ENCODE measurements around the gene C4orf17. TPM values are rescaled to one million over a fixed set of nuclear protein-coding genes. Genes with fewer than 3 reads are reported as not detected.
"Not testable (repeated sequence)": the region's sequence is repeated elsewhere in the genome, so short reads cannot be mapped to it uniquely, and the experiment has no call there.

The C4orf17 gene
- total RNA-seq, 1 donor: not detected

DNA sequence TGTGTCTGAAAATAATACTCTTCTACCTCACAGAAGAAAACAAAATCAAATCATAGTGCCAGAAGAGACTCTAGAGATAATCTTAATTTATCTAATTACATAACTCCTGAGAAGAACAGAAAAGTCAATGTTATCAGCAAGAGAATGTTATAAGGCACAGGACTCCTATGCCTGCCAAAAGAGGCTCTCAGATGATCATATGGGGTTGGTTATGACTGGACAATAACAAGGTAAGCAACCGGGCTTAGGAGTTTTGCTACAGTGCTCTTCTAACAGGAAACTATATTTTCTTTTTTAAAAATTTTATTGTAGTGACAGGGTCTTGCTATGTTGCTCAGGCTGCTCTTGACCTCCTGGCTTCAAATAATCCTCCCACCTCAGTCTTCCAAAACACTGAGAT is 3.5 kb upstream of the C4orf17 start:
- no peak overlapping the region for H3K4me3 ChIP-seq (ENCODE audit: low read length)
- no peaks in the 10 kb centered on the region for H3K27me3 ChIP-seq (ENCODE audit: insufficient read depth, low read length)
- H3K4me1 ChIP-seq (ENCODE audit: insufficient read depth, low read length): peaks cover 6% of the 10 kb centered on the region
- no peaks in the 10 kb centered on the region for H3K9me3 ChIP-seq (ENCODE audit: low read depth, low read length)

DNA sequence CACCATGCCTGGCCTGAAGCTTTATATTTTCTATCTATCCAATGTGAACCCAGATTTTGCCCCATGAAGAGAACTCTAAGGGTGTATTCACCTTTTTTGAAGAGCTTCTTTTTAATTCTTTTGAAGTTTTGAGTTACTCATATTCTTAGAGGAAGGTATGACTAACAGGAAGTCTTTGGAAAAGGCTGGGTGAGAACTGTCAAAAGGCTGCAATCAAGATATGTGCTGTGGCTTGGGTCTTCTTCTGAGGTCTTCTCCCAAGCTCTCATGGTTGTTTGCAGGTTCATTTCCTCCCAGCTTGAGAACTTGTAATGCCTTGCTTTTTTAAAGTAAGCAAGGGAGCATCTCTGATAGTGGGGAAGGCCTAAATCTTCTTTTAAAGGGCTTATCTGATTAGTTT is 3.1 kb upstream of the C4orf17 start:
- Histone ChIP-seq H3K4me1 (ENCODE audit: insufficient read depth, low read length) (peaks cover 6% of the 10 kb centered on the region), H3K4me3 (ENCODE audit: low read length) (no peak overlapping the region), H3K27me3 (ENCODE audit: insufficient read depth, low read length) (no peaks in the 10 kb centered on the region), H3K9me3 (ENCODE audit: low read depth, low read length) (no peaks in the 10 kb centered on the region)

DNA sequence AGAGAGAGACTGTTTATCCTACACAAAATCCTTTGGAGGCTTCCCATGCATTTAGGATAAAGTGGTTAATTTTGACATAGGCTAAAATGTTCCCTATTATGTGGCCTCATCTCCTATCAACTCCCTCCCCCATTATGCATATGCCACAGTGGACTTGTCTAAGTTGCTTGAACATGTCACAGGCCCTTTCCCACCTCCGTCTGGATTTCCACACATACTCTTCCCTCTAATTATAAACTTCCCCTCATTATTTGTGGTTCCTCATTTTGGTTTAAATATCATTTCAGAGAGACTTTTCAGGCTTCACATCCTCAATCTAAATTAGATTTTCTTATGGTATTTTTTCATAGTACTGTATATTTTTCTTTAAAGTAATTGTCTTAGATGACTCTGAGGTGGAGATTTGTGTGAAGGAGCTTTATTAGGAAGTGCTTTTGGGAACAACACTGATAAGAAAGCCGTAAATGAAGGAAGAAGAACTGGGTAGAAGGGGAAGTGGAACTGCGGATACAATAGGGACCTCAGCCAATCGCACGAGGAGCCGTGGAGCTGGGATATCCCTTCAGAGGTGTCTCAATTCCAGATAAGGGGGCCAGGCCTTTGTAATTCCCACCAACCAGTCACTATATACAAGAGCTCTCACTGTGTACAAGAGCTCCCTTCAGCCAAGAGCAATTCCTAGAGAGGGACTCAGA is 7.9 kb downstream of the C4orf17 start:
- Histone ChIP-seq H3K4me1 (ENCODE audit: insufficient read depth, low read length) (peaks cover 7% of the 10 kb centered on the region), H3K9me3 (ENCODE audit: low read depth, low read length) (no peaks in the 10 kb centered on the region), H3K27me3 (ENCODE audit: insufficient read depth, low read length) (no peaks in the 10 kb centered on the region), H3K4me3 (ENCODE audit: low read length) (no peak overlapping the region)

- no peaks in the 10 kb centered on the region for H3K27me3 ChIP-seq (ENCODE audit: insufficient read depth, low read length)
- H3K9me3 ChIP-seq (ENCODE audit: low read depth, low read length): no peaks in the 10 kb centered on the region
- H3K4me3 ChIP-seq (ENCODE audit: low read length): no peak overlapping the region
- no peaks in the 10 kb centered on the region for H3K4me1 ChIP-seq (ENCODE audit: insufficient read depth, low read length)
Observed at GRCh38 chr4:99529228-99529627, 18.4 kb downstream of the C4orf17 start.

DNA sequence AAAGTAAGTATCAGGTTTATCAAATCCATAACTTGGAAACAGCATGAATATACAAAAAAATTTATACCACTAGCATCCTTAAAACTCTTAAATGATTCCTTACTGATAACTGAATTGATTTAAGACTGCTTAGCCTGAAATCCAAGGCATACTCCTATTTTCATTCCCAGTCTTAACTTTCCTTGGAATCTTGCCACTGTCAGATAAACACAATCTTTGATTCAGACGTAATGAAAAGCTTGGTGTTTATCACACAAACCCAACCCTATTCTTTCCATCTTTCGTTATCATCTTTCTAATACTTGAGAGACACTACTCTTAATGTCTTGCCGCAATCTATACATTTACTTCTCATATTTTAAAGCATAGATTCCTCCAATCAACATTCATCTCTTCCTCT is 19.1 kb downstream of the C4orf17 start:
- Histone ChIP-seq H3K4me1 (ENCODE audit: insufficient read depth, low read length) (no peaks in the 10 kb centered on the region), H3K9me3 (ENCODE audit: low read depth, low read length) (no peaks in the 10 kb centered on the region), H3K4me3 (ENCODE audit: low read length) (no peak overlapping the region), H3K27me3 (ENCODE audit: insufficient read depth, low read length) (no peaks in the 10 kb centered on the region)

GRCh38 chr4:99534699-99535098 is 23.9 kb downstream of the C4orf17 start:
- not testable (repeated sequence) for H3K4me1 ChIP-seq (ENCODE audit: insufficient read depth, low read length); H3K9me3 ChIP-seq (ENCODE audit: low read depth, low read length); H3K27me3 ChIP-seq (ENCODE audit: insufficient read depth, low read length); H3K4me3 ChIP-seq (ENCODE audit: low read length)

- no peaks in the 10 kb centered on the region for H3K4me1 ChIP-seq (ENCODE audit: insufficient read depth, low read length)
- H3K4me3 ChIP-seq (ENCODE audit: low read length): no peak overlapping the region
- H3K9me3 ChIP-seq (ENCODE audit: low read depth, low read length): no peaks in the 10 kb centered on the region
Observed at GRCh38 chr4:99536271-99536670, 25.4 kb downstream of the C4orf17 start.

DNA sequence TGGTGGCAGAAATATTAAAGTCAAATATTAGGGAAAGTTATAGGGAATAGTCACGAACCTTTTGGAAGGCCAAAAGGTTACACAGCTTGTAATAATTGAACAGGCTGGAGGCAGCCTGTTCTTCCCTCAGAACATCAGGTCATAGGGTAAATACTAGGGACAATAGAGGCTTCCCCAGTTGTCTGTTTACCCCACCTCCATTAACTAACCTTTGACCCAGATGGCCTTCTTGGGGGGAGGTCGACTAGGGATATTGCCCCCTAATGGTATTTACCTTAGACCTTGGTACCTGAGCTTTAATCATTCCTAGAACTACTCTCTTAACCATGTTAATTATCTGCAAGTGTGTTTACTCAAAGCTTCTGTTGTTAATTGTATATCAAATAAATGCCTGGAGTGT is 26.0 kb downstream of the C4orf17 start:
- no peak overlapping the region for H3K4me3 ChIP-seq (ENCODE audit: low read length)
- no peaks in the 10 kb centered on the region for H3K9me3 ChIP-seq (ENCODE audit: low read depth, low read length)
- no peaks in the 10 kb centered on the region for H3K4me1 ChIP-seq (ENCODE audit: insufficient read depth, low read length)

More at GRCh38 chr4:99536271-99536670, 25.4 kb downstream of the C4orf17 start:
- no peaks in the 10 kb centered on the region for H3K27me3 ChIP-seq (ENCODE audit: insufficient read depth, low read length)

GRCh38 chr4:99537674-99538073 is 26.9 kb downstream of the C4orf17 start:
- Histone ChIP-seq H3K4me3 (ENCODE audit: low read length) (no peak overlapping the region), H3K9me3 (ENCODE audit: low read depth, low read length) (no peaks in the 10 kb centered on the region), H3K4me1 (ENCODE audit: insufficient read depth, low read length) (no peaks in the 10 kb centered on the region)

More for the DNA sequence above, 26.0 kb downstream of the C4orf17 start:
- no peaks in the 10 kb centered on the region for H3K27me3 ChIP-seq (ENCODE audit: insufficient read depth, low read length)

DNA sequence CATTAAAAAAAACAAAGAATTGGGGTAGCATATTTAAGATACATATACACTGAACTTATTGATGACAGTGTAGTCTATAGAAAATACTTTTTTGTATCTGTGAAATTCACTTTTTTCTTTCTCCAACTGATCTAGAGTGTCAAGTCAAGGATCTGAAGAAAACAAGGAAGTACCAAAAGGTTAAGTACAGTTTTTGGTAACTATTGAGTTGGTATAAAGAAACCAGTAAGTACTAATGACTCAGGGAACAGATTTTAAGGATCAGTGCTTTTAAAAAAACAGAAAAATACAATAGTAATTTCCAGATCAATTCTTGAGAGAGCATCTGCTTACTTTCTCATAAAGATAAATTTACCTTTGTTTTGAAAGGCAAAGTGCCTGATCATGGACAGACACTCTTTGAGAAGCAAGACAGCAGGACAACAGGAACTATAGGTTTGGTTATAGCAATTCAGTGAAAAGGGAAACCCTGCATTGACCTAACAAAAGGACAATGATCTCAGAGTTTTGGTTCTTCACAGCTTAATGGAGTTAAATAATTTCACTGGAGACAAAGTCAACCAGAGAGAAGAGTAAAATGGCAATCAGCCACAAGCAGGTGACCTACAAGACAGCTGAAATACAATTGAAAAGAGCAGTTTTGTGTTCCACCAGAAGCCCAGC is 29.6 kb downstream of the C4orf17 start:
- Histone ChIP-seq H3K27me3 (ENCODE audit: insufficient read depth, low read length) (no peaks in the 10 kb centered on the region), H3K4me1 (ENCODE audit: insufficient read depth, low read length) (no peaks in the 10 kb centered on the region), H3K4me3 (ENCODE audit: low read length) (no peak overlapping the region), H3K9me3 (ENCODE audit: low read depth, low read length) (no peaks in the 10 kb centered on the region)

More at GRCh38 chr4:99537674-99538073, 26.9 kb downstream of the C4orf17 start:
- H3K27me3 ChIP-seq (ENCODE audit: insufficient read depth, low read length): no peaks in the 10 kb centered on the region

GRCh38 chr4:99552872-99553271 is 42.1 kb downstream of the C4orf17 start:
- no peak overlapping the region for H3K4me3 ChIP-seq (ENCODE audit: low read length)
- no peaks in the 10 kb centered on the region for H3K4me1 ChIP-seq (ENCODE audit: insufficient read depth, low read length)
- H3K9me3 ChIP-seq (ENCODE audit: low read depth, low read length): no peaks in the 10 kb centered on the region
- H3K27me3 ChIP-seq (ENCODE audit: insufficient read depth, low read length): no peaks in the 10 kb centered on the region

- peaks cover 10% of the 10 kb centered on the region for H3K4me1 ChIP-seq (ENCODE audit: insufficient read depth, low read length)
- peaks cover 16% of the 10 kb centered on the region for H3K27me3 ChIP-seq (ENCODE audit: insufficient read depth, low read length)
- peak within 1 kb of the TSS; percentile 71 for H3K4me3 ChIP-seq (ENCODE audit: low read length)
- H3K9me3 ChIP-seq (ENCODE audit: low read depth, low read length): no peaks in the 10 kb centered on the region
Observed at GRCh38 chr4:99563310-99564186, 52.7 kb downstream of the C4orf17 start, which contains the start of gene TRMT10A. TRMT10A (minus strand) TSS chr4:99564039; CDS start chr4:99559338, 4,701 bp downstream.

DNA sequence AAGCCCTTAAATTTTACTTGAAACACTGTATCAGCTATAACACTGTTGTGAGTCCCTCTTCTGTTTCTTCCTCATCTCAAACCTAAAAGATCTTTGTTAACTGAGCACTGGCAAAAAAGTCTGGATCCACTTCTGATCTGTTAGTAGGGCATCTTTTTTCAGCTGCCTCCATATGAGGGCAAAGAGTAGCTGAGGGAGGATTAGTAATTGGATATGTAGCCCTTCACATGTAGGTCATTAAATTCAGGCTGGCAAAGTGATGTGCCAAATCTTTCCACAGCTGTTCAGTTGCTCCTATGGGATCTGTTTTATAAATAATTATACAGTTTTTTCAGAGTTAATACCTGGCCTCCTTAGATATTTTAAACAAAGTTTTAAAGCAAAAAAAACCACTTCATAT is 54.1 kb downstream of the C4orf17 start:
- Histone ChIP-seq H3K27me3 (ENCODE audit: insufficient read depth, low read length) (peaks cover 23% of the 10 kb centered on the region), H3K9me3 (ENCODE audit: low read depth, low read length) (no peaks in the 10 kb centered on the region), H3K4me3 (ENCODE audit: low read length) (no peak overlapping the region), H3K4me1 (ENCODE audit: insufficient read depth, low read length) (peaks cover 10% of the 10 kb centered on the region)

GRCh38 chr4:99571883-99572282 is 61.1 kb downstream of the C4orf17 start:
- H3K27me3 ChIP-seq (ENCODE audit: insufficient read depth, low read length): peaks cover 34% of the 10 kb centered on the region
- H3K4me1 ChIP-seq (ENCODE audit: insufficient read depth, low read length): peaks cover 4% of the 10 kb centered on the region
- no peak overlapping the region for H3K4me3 ChIP-seq (ENCODE audit: low read length)
- no peaks in the 10 kb centered on the region for H3K9me3 ChIP-seq (ENCODE audit: low read depth, low read length)

Measured in mononuclear cell (primary cell).